Activated naive CD8-positive, alpha-beta T cell treated with anti-CD3 and anti-CD28 coated beads, Interleukin-2, amount 10 ng/mL, durations not matched to agents 7 days and 5 days (primary cell): Measurements from ENCODE around the gene TGM2. TPM values are rescaled to one million over a fixed set of nuclear protein-coding genes. Genes with fewer than 3 reads are reported as not detected.

Source experiments
- ATAC-seq: fragments of 150-1000 bp; cut with Tn5 transposase; one replicate; pipeline ENCODE4 v1.10.0; 2021; ENCODE audit warnings: low read depth, moderate library complexity
- POLR2A ChIA-PET: fragments of 350-600 bp; sonication (Branson Sonifier 250); formaldehyde crosslinking; loops from one replicate; lab custom pipeline; 2021; ENCODE audit warnings: antibody characterized with exemption; lab: Charles Lee
- DNase-seq: peaks from one replicate; pipeline ENCODE4 v3.0.0; 2021
- H3K27ac Mint-ChIP-seq: one replicate; pipeline ENCODE4 v1.8.0; 2022; ENCODE audit warnings: mild to moderate bottlenecking, mixed read lengths
- H3K27me3 Mint-ChIP-seq: one replicate; pipeline ENCODE4 v1.8.0; 2022; ENCODE audit warnings: mild to moderate bottlenecking, moderate library complexity, mixed read lengths
- H3K36me3 Mint-ChIP-seq: one replicate; pipeline ENCODE4 v1.8.0; 2021; ENCODE audit warnings: mild to moderate bottlenecking, mixed read lengths
- H3K4me1 Mint-ChIP-seq: one replicate; pipeline ENCODE4 v1.8.0; 2021; ENCODE audit warnings: mixed read lengths
- H3K4me3 Mint-ChIP-seq: one replicate; pipeline ENCODE4 v1.8.0; 2022; ENCODE audit warnings: mild to moderate bottlenecking, moderate library complexity, mixed read lengths
- H3K9me3 Mint-ChIP-seq: one replicate; pipeline ENCODE4 v1.8.0; 2021; ENCODE audit warnings: mixed read lengths
- total RNA-seq, 2 experiments: library from RNA; stranded (reverse); gene quantifications; one replicate each; pipeline ENCODE4 v1.2.3, GENCODE V29; 2021

The TGM2 gene
- total RNA-seq, 2 experiments from 2014 or later = 0.43 to 0.50 TPM

DNA sequence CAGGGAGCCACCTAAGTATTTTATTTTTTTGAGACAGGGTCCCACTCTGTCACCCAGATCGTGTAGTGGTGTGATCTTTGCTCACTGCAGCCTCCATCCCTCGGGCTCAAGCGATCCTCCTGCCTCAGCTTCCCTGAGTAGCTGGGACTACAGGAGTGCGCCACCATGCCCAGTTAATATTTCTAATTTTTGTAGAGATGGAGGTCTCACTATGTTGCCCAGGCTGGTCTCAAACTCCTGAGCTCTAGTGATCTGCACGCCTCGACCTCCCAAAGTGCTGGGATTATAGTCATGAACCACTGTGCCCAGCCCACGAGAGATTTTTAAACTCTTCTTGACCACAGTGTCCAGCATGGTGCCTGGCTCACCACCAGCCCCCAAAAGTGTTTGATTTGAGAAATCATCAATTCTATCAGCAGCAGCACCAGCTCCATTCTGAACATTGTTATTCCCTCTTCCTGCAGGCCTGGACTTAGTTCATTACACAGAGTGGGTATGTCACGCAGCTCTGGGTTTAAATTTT lies 2.3 kb upstream of the TGM2 start:
- Mint-ChIP-seq H3K4me3 (no peak overlapping the region), H3K4me1 (peaks cover 18% of the 10 kb centered on the region), H3K36me3 (no peaks in the 10 kb centered on the region), H3K9me3 (no peaks in the 10 kb centered on the region), H3K27me3 (peaks cover 32% of the 10 kb centered on the region), H3K27ac (no peak overlapping the region)
- ATAC-seq (no peak), DNase-seq (no peak)
- POLR2A ChIA-PET = no interaction called here

DNA sequence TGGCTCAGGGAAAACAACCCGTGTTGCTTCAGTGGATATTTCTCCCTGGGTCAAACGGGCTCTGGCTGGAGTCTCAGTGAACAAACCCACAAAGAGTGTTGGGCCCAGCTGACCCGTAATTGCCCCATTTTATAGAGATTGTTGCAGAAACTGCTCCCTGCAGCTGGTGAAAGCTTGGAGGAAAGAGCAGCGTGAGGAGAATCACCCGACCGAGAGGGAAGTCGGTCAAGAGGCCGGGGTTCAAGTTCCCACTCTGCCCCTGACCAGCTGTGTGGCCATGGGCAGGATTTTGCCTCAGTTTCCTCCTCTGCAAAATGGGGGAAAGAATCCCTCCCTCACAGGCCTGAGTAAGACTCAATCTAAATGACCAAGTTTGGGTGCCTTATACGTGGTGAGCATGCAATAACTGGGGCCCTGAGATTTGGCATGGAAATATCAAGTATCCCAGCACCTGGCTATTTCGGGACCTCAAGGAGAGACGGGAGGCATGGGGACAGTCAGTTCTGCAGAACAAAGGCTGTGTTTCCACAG lies 1.7 kb upstream of the TGM2 start:
- DNase-seq (no peak), ATAC-seq (no peak)
- no peaks in the 10 kb centered on the region for H3K9me3 Mint-ChIP-seq
- POLR2A ChIA-PET = no interaction called here
- peaks cover 27% of the 10 kb centered on the region for H3K27me3 Mint-ChIP-seq
- no peak overlapping the region for H3K4me3 Mint-ChIP-seq
- peaks cover 18% of the 10 kb centered on the region for H3K4me1 Mint-ChIP-seq
- no peak overlapping the region for H3K27ac Mint-ChIP-seq
- no peaks in the 10 kb centered on the region for H3K36me3 Mint-ChIP-seq

DNA sequence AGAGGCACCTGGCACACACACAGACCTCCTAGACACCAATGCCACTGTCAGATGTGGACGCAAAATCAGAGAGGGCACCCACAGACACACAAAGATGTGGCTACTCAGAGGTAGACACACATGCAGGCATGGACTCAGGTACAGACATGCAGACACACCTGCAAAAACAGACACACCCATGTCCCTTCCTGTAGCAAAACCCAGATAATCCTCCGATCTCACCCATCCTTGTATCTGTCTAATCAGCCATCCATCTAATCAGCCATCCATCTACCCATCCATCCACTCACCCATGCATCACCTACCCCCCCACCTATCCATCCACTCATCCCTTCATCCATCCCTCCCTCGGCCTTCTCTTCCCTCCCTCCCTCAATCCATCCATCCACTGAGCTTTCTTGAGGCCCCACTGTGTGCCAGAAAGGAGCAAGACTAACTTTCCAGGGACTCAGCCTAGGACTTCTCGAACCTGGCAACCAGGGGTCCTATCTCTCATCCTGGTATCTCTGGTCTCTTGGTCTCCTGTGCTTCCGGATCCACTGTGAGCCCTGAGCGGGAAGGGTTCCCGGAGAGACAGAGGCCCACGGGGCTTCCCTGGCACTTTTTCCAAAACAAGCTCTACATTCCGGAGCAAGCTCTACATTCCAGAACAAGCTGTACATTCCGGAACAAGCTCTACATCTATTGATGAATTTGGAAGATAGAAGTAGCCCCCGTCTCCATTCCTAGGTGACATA lies 1.1 kb upstream of the TGM2 start:
- no peak overlapping the region for H3K27ac Mint-ChIP-seq
- H3K4me3 Mint-ChIP-seq = no peak overlapping the region
- ATAC-seq (no peak), DNase-seq (no peak)
- H3K4me1 Mint-ChIP-seq = peaks cover 21% of the 10 kb centered on the region
- H3K36me3 Mint-ChIP-seq = no peaks in the 10 kb centered on the region
- H3K27me3 Mint-ChIP-seq = peaks cover 24% of the 10 kb centered on the region
- no peaks in the 10 kb centered on the region for H3K9me3 Mint-ChIP-seq
- POLR2A ChIA-PET = no interaction called here

DNA sequence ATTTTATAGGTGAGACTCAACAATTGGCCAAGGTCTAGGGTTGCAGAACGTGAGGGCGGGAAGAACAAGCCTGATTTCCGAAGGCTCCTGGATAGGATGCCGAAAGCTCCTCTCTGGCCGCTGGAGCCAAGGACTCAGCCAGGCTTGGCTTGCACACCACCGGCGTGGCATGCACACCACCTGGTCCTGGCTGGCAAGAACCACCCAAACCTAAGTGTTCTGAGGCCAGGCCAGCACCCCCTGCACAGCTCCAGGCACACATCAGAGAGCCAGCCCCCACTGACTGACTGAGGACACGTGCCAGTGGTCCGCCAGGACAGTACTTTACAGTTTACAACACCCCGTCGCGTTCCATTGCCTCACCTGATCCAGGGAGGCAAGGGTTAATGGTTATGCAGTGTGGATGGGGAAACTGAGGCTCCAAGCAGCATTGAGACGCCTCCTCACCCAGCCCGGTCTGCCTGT lies 414 bp downstream of the TGM2 start:
- H3K27me3 Mint-ChIP-seq = peaks cover 26% of the 10 kb centered on the region
- DNase-seq = no peak
- no peak overlapping the region for H3K27ac Mint-ChIP-seq
- no peak for ATAC-seq
- H3K4me3 Mint-ChIP-seq = no peak overlapping the region
- no peaks in the 10 kb centered on the region for H3K9me3 Mint-ChIP-seq
- H3K4me1 Mint-ChIP-seq = peaks cover 23% of the 10 kb centered on the region
- H3K36me3 Mint-ChIP-seq = no peaks in the 10 kb centered on the region
- POLR2A ChIA-PET = no interaction called here

DNA sequence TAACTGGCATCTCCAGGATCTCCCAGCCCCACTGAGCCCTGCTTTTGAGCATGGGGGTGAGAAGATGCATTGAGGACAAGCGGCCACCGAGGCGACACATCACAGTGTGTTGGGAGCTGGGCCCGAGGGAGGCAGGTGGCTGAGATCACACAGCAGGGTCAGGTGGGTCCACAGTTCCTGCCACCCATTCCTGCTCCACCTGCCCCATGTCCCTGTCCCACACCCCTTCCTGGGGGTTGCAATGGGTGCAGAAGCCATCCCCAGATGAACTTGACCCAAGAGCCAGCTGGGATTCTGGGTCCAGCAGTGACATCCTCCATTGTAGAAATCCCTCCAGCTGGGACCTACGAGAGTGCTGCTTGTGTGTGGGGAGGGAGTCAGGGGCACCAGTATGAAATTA lies 1.0 kb downstream of the TGM2 start:
- peaks cover 26% of the 10 kb centered on the region for H3K27me3 Mint-ChIP-seq

DNA sequence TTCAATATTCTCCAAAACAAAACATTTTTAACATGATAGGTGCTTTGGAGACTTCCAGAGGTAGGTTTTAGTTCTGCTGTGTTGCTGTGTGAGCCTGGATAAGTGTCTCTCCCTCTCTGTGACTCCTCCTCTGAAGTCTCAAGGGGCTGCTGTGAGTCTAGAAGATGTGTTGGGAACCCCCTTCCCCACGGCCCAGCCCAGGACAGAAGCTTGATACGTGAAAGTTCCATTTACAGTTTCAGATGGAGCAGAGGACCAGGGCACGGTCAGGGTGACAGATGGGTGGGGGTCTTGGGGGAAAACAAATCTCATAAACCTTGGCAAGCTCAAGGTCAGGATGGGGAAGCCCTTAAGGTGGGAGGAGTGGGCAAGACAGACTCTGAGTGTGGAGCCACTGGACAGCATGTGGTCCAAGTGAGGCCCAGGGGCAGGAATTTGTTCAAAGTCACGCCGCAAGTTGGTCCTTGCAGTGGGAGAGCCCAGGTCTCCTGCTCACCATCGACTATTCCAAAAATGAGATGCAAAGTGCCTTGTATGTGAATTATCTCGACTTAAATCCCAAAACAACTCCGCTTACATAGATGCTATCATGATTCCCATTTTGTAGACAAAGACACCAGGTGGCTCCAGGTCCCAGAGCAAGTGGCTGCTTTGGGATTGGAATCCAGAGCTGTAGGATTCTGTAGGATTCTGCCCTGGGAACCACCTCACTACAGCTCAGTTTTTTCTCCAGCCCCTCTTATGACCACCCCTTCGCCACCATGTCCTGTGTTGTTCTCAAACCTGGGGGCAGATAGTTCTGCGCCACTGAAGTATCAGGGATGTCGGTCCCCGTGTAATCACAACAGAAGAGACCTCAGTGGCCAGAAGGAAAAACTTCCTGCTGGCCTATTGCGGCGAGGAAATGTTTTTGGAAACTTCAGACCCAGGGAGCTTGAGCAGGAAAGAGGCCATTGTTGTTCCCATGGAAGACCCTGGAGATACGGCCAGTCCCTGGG lies 1.9 kb downstream of the TGM2 start:
- Mint-ChIP-seq H3K27me3 (peaks cover 26% of the 10 kb centered on the region), H3K36me3 (no peaks in the 10 kb centered on the region), H3K4me3 (no peak overlapping the region), H3K9me3 (no peaks in the 10 kb centered on the region), H3K27ac (no peak overlapping the region), H3K4me1 (peaks cover 15% of the 10 kb centered on the region)
- DNase-seq (no peak), ATAC-seq (no peak)
- POLR2A ChIA-PET = no interaction called here

More for the DNA sequence above, 1.0 kb downstream of the TGM2 start:
- H3K4me1 Mint-ChIP-seq = peaks cover 22% of the 10 kb centered on the region
- H3K36me3 Mint-ChIP-seq = no peaks in the 10 kb centered on the region
- no peak overlapping the region for H3K4me3 Mint-ChIP-seq
- ATAC-seq (no peak), DNase-seq (no peak)
- POLR2A ChIA-PET = no interaction called here
- H3K27ac Mint-ChIP-seq = no peak overlapping the region
- H3K9me3 Mint-ChIP-seq = no peaks in the 10 kb centered on the region

DNA sequence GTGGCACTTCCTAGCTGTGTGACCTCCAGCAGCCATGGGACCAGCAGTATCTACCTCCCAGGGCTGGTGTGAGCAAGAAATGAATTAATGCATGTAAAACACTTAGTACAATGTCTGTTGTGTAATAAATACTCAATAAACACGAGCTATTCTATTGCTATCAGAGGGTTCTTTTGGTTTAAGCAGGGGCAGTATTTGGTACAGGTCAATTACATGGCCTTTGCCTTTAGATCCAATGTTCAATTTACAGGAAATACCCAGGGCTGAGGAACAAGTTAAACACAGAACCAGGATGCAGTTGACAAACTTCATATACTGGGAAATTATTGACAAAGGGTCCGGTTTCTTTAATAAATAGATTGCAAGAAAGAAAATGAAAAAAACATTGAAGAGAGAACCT lies 2.9 kb downstream of the TGM2 start:
- no peak for DNase-seq
- POLR2A ChIA-PET = no interaction called here
- Mint-ChIP-seq H3K9me3 (no peaks in the 10 kb centered on the region), H3K27ac (no peak overlapping the region), H3K27me3 (peaks cover 26% of the 10 kb centered on the region), H3K36me3 (no peaks in the 10 kb centered on the region), H3K4me3 (no peak overlapping the region), H3K4me1 (peaks cover 11% of the 10 kb centered on the region)
- ATAC-seq = no peak

DNA sequence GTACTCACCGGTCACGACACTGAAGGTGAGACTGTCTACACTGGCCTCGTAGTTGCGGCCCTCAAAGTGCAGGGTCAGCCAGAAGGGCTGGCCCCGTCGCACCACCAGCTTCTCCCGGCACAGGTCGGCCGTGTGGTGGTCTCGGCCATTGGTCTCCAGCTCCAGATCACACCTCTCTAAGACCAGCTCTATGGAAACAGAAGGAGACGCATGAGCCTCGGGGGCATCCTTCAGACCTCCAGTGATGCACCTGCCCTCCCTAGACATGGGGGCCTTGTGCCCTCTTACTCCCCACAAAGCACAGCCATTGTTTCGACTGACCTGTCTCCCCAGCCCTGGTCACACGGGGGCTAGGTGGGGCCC lies 3.7 kb downstream of the TGM2 start:
- ATAC-seq = no peak
- H3K9me3 Mint-ChIP-seq = no peaks in the 10 kb centered on the region

DNA sequence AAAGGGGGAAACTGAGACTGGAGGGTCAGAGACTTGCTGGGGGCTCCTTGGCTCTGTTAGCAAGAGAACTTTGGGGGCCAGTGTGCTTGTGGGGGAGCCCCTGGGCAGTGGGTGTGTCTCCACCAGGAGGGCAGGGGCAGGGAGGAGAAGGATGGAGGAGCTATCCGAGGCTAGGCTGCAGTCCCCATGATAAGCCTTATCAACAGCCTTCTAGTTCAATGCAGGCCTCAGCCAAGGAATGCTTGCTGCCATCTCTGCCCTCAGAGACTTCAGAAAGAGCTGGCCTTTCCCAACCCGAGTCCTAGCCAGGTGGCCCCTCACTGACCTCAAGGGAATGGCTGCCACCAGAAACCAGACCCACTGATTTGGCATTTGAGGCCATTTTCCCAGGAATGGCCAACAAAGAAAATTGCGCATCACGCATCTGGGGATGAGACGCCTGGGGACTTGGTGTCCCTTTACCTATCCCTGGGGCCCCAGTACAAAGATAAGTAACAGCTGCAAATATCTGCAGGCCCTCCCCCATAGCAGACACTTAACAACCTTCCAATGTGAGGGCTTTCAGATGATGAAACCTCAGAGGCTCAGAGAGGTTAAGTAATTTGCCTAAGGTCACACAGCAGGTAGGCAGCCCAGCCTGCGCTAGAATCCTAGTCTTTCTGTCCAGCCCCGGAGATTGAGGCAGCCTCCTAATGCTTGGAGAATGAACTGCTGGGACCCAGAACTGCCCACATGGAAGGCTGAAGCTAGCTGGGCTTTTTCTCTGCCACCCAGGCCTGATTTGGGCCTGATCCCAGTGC lies 4.9 kb downstream of the TGM2 start:
- ATAC-seq (no peak), DNase-seq (no peak)
- H3K9me3 Mint-ChIP-seq = no peaks in the 10 kb centered on the region
- no peaks in the 10 kb centered on the region for H3K36me3 Mint-ChIP-seq
- POLR2A ChIA-PET = interaction anchor here (0.7 kb wide), 1 partner anchor 8 kb away, joined by 3 read pairs; no protein-coding TSS in a partner anchor
- peaks cover 6% of the 10 kb centered on the region for H3K4me1 Mint-ChIP-seq
- peaks cover 20% of the 10 kb centered on the region for H3K27me3 Mint-ChIP-seq
- H3K27ac Mint-ChIP-seq = no peak overlapping the region
- H3K4me3 Mint-ChIP-seq = no peak overlapping the region

More for the DNA sequence above, 3.7 kb downstream of the TGM2 start:
- Mint-ChIP-seq H3K4me1 (peaks cover 11% of the 10 kb centered on the region), H3K36me3 (no peaks in the 10 kb centered on the region), H3K27me3 (peaks cover 26% of the 10 kb centered on the region), H3K27ac (no peak overlapping the region), H3K4me3 (no peak overlapping the region)
- POLR2A ChIA-PET = no interaction called here
- DNase-seq = no peak

DNA sequence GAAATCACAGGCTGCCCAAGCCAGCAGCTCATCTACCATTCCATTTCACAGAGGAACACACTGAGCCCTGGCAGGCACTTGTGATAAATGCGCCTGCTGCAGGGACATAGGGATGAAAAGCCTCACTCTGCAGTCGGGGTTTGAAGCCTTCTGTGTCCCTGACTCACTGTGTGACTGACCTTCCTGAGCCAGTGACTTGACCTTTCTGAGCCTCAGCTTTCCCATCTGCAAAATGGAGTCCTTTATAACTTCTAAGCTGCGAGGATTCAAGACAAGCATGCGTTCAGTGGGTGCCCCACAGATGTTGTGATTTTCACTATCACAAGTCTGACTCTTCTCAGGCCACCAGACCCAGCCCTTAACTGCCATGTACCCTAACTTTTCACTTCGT lies 5.5 kb downstream of the TGM2 start:
- Mint-ChIP-seq H3K4me3 (no peak overlapping the region), H3K27me3 (peaks cover 18% of the 10 kb centered on the region), H3K27ac (no peak overlapping the region), H3K36me3 (no peaks in the 10 kb centered on the region), H3K4me1 (peaks cover 6% of the 10 kb centered on the region), H3K9me3 (no peaks in the 10 kb centered on the region)
- ATAC-seq (no peak), DNase-seq (no peak)
- POLR2A ChIA-PET = interaction anchor here (0.6 kb wide), 1 partner anchor 49 kb away, joined by 4 read pairs; no protein-coding TSS in a partner anchor

DNA sequence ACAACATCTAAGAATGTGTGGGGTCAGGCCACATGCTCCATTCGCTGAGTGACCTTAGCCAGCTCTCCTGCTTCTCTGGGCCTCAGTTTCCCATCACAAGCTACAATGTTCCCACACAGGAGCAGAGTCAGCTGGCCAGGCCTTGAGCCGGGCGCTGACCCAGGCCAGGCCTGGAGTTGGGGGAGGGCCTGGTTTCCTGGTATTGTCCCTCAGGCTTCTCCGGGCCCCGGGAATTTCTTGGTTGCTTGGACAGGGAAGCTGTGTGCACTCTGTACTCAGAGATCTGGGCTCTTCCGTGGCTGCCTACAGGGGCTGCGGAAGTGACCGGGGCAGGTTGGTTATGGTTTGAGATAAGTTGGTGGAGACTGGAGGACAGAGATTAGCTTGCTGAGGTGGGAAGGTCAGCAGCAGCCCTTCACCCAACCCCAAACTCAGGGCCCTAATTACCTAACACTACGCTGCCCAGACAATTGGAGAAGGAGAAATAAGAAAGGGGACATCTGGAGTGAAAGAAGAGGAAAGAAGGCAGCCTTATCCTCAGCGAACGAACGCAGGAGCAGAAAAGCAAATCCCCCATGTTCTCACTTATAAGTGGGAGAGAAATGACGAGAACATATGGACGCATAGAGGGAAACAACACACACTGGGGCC lies 6.2 kb downstream of the TGM2 start:
- Mint-ChIP-seq H3K4me3 (no peak overlapping the region), H3K4me1 (peaks cover 6% of the 10 kb centered on the region), H3K27ac (no peak overlapping the region), H3K9me3 (no peaks in the 10 kb centered on the region), H3K36me3 (no peaks in the 10 kb centered on the region), H3K27me3 (peaks cover 13% of the 10 kb centered on the region)
- DNase-seq (no peak), ATAC-seq (no peak)
- POLR2A ChIA-PET = interaction anchor here (0.6 kb wide), 1 partner anchor 48 kb away, joined by 4 read pairs; no protein-coding TSS in a partner anchor
